Renal pelvis (tissue), 4 donors: ENCODE measurements around the gene ITPKB. TPM values are rescaled to one million over a fixed set of nuclear protein-coding genes. Genes with fewer than 3 reads are reported as not detected.
"Not testable (repeated sequence)": the region's sequence is repeated elsewhere in the genome, so short reads cannot be mapped to it uniquely, and the experiment has no call there.

Experiments
- DNase-seq: peaks from one replicate; pipeline ENCODE4 v3.0.0-alpha.2; 2013
- polyA plus RNA-seq, 3 donors: library from polyadenylated mRNA; unstranded; fragments of 120-200 nt; gene quantifications; one replicate each; pipeline ENCODE4 v1.2.1, GENCODE V29; 2013; ENCODE audit not compliant: insufficient read length in 3 of 3

ITPKB gene
- polyA plus RNA-seq, 3 donors, result 23.8 to 25.5 (median 25.0) TPM

GRCh38 chr1:226762988-226763904, 24.2 kb upstream of the ITPKB start:
- DNase-seq, result no peak

- DNase-seq, result no peak
Observed at GRCh38 chr1:226762055-226762454, 23.0 kb upstream of the ITPKB start.

GRCh38 chr1:226761322-226761721, 22.2 kb upstream of the ITPKB start:
- no peak for DNase-seq

GRCh38 chr1:226754793-226755533, 15.9 kb upstream of the ITPKB start:
- DNase-seq, result no peak

- no peak for DNase-seq
Observed at GRCh38 chr1:226754097-226754496, 15.0 kb upstream of the ITPKB start.

GRCh38 chr1:226751703-226752102, 12.6 kb upstream of the ITPKB start:
- no peak for DNase-seq

- DNase-seq, result no peak
Observed at GRCh38 chr1:226751214-226751613, 12.1 kb upstream of the ITPKB start.

GRCh38 chr1:226749467-226749866, 10.4 kb upstream of the ITPKB start:
- DNase-seq, result no peak

- no peak for DNase-seq
Observed at GRCh38 chr1:226748306-226748705, 9.2 kb upstream of the ITPKB start.

- DNase-seq, result not testable (repeated sequence)
Observed at GRCh38 chr1:226747519-226748263, 8.6 kb upstream of the ITPKB start.

GRCh38 chr1:226743259-226743658, 4.2 kb upstream of the ITPKB start:
- no peak for DNase-seq

GRCh38 chr1:226741009-226741408, 1.9 kb upstream of the ITPKB start:
- DNase-seq, result no peak

GRCh38 chr1:226739696-226740065, 599 bp upstream of the ITPKB start:
- DNase-seq, result no peak

- DNase-seq, result no peak
Observed at GRCh38 chr1:226738421-226738994, 574 bp downstream of the ITPKB start.

- no peak for DNase-seq
Observed at GRCh38 chr1:226737819-226738420, 1.2 kb downstream of the ITPKB start.

GRCh38 chr1:226736908-226737818, 1.9 kb downstream of the ITPKB start:
- no peak for DNase-seq

- DNase-seq, result no peak
Observed at GRCh38 chr1:226736001-226736907, 2.8 kb downstream of the ITPKB start.

GRCh38 chr1:226735576-226735975, 3.5 kb downstream of the ITPKB start:
- DNase-seq, result no peak

GRCh38 chr1:226734611-226735153, 4.4 kb downstream of the ITPKB start:
- DNase-seq, result no peak
